DOHH2 (cell line): ENCODE measurements around the gene NRSN2.

Experiments
- EZH2phosphoT487 ChIP-seq: fragments of 200-600 bp; sonication (generic); IDR thresholded peaks from 2 replicates; pipeline ENCODE4 v1.6.1; 2017; ENCODE audit warnings: borderline replicate concordance, mild to moderate bottlenecking, antibody characterized with exemption, low read length, moderate library complexity, mixed read lengths
- TF ChIP-seq, protein P1 (sequence below): fragments of 200-600 bp; sonication (generic); IDR thresholded peaks from one replicate; pipeline ENCODE4 v1.5.1; 2014; ENCODE audit warnings: antibody characterized with exemption, mild to moderate bottlenecking, low read depth, low read length; ENCODE audit not compliant: poor library complexity, severe bottlenecking

GRCh38 chr20:330233-331149 is 16.4 kb upstream of the NRSN2 start:
- TF ChIP-seq, protein P1, sequence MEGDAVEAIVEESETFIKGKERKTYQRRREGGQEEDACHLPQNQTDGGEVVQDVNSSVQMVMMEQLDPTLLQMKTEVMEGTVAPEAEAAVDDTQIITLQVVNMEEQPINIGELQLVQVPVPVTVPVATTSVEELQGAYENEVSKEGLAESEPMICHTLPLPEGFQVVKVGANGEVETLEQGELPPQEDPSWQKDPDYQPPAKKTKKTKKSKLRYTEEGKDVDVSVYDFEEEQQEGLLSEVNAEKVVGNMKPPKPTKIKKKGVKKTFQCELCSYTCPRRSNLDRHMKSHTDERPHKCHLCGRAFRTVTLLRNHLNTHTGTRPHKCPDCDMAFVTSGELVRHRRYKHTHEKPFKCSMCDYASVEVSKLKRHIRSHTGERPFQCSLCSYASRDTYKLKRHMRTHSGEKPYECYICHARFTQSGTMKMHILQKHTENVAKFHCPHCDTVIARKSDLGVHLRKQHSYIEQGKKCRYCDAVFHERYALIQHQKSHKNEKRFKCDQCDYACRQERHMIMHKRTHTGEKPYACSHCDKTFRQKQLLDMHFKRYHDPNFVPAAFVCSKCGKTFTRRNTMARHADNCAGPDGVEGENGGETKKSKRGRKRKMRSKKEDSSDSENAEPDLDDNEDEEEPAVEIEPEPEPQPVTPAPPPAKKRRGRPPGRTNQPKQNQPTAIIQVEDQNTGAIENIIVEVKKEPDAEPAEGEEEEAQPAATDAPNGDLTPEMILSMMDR = peak; percentile 87
- TF ChIP-seq EZH2phosphoT487 = no peak
